ENCODE data around the gene SEPHS2. TPM values are rescaled to one million over a fixed set of nuclear protein-coding genes. Genes with fewer than 3 reads are reported as not detected.
"Not testable (repeated sequence)": the region's sequence is repeated elsewhere in the genome, so short reads cannot be mapped to it uniquely, and the experiment has no call there.

The SEPHS2 gene
- total RNA-seq, 1 experiment from 2014 or later, result 8.9 TPM

DNA sequence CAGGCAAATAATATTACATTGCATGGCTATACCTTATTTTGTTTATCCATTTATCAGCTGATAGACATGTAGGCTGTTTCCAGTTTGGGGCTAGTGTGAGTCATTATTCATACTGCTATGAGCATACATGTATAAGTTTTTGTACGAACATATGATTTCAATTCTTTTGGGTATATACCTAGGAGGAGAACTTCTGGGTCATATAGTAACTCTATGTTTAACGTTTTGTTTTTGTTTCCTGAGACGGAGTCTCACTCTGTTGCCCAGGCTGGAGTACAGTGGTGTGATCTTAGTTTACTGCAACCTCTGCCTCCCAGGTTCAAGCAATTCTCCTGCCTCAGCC is 24.5 kb upstream of the SEPHS2 start:
- DNase-seq (ENCODE audit: low spot score), result no peak

DNA sequence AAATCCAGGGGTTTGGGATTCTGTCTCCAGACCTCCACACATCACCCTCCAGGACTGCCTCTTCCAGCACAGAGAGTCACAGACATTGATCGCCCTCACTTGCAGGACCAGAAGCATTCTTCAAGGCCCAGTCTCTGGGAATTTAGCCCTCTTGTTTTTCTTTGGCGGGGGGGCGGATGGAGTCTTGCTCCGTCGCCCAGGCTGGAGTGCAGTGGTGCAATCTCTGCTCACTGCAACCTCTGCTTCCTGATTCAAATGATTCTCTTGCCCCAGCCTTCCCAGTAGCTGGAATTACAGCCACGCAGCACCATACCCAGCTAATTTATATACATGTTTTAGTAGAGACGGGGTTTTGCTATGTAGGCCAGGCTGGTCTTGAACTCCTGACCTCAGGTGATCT is 18.4 kb upstream of the SEPHS2 start:
- no peak for DNase-seq (ENCODE audit: low spot score)

DNA sequence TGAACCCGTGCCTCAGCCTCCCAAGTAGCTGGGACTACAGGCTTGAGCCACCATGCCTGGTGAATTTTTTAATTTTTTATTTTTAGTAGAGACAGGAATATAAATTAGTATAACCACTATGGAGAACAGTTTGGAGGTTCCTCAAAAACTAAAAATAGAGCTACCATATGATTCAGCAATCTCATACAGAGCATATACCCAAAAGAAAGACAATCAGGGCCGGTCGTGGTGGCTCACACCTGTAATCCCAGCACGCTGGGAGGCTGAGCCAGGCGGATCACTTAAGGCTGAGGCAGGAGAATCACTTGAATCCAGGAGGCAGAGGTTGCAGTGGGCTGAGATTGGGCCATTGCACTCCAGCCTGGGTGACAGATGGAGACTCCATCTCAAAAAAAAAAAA is 15.8 kb upstream of the SEPHS2 start:
- not testable (repeated sequence) for DNase-seq (ENCODE audit: low spot score)

DNA sequence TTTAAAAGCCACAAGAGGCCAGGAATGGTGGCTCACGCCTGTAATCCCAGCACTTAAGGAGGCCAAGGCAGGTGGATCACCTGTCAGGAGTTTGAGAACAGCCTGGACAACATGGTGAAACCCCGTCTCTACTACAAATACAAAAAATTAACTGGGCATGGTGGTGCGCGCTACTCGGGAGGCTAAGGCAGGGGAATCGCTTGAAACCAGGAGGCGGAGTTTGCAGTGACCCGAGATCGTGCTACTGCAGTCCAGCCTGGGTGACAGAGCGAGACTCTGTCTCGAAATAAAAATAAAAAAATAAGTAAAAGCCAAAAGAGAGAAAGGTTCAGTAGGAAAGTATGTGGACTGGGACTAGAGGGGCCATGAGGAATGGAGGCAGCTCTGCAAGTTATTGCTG is 13.8 kb upstream of the SEPHS2 start:
- DNase-seq (ENCODE audit: low spot score), result no peak

DNA sequence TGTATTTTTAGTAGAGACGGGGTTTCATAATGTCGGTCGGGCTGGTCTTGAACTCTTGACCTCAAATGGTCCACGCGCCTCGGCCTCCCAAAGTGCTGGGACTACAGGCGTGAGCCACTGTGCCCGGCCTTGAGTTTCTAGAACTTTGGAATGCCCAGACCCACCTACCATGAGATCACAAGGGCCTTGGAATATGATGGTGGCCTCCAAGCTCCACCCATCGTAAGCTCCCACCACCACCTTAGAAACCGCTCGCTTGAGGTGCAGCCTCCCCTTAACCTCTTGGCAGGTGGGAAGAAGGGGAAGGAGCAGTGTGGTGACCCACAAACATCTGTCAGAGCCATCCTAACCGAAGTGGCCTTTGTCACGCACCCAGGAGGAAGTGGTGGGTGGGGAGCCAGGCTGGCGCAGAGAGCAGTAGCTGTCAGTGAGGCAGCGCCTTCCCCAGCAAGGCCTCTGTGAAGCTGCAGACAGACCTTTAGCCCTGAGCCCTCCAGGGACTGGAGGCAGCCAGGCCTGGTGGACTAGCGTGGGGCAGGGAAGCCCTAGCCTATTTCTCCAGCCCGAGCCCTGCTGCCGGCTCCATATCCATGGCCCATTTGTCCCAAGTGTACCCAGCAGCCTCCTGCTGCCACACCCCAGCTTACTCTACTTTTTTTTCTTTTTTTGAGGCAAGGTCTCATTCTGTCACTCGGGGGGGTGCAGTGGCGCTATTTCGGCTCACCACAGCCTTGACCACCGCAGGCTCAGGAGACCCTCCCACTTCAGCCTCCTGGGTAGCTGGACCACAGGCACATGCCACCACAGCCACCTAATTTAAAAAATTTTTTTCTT is 13.1 kb upstream of the SEPHS2 start:
- DNase-seq (ENCODE audit: low spot score), result no peak

DNA sequence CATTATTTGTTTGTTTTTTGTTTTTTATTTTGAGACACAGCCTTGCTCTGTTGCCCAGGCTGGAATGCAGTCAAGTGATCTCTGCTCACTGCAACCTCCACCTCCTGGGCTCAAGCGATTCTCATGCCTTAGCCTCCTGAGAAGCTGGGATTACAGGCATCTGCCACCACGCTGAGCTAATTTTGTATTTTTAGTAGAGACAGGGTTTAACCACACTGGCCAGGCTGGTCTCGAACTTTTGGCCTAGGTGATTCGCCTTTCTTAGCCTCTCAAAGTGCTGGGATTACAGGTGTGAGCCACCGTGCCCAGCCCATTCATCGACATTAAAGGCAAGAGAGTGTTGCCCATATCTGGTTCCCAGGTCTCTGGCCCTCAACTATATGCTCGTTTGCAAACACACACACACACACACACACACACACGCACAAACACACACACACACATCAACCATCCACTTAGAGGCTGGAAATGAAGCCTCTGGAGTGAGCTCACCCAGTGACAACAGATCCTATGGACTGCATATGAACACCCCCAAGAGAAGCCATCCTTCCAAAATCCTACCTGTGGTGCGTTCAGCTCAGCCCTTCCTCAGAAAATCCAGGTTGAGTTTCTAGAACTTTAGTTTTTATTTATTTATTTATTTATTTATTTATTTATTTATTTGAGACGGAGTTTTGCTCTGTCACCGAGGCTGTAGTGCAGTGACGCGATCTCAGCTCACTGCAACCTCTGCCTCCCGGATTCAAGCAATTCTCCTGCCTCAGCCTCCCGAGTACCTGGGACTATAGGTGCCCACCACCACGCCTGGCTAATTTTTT is 12.3 kb upstream of the SEPHS2 start:
- no peak for DNase-seq (ENCODE audit: low spot score)

DNA sequence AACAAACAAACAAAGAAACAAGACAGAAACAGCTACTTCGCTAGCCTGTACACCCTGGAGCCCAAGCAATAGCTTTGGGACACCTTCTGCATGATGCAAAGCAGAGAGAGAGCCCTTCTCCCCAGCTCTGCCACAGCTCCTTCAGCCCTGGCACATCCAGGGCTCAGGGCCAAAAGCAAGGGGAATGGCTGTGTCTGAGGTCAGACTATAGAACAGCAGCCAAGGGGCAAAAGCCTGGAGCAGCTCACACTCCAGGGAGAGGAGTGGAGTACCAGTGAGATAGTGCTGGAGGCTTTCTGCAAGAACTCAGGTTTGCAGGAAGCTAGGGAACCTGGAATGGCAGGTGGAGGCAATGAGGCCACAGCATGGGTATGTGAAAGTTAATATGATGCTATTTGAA is 11.6 kb upstream of the SEPHS2 start:
- DNase-seq (ENCODE audit: low spot score), result no peak

DNA sequence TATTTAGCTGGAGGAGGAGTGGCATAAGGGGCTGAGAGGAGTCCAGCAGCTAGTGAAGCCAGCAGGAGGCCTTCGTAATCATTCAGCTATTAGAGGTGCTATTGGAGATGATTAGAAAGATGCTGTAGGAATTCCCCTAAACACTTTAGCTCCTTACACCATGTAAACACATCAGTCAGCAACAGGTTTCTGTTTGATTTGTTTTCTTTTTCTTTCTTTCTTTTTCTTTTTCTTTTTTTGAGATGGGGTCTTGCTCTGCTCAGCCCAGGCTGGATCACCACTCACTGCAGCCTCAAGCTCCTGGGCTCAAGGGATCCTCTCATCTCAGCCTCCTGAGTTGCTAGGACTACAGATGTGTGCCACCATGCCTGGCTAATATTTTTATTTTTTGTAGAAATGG is 10.6 kb upstream of the SEPHS2 start:
- DNase-seq (ENCODE audit: low spot score), result no peak

DNA sequence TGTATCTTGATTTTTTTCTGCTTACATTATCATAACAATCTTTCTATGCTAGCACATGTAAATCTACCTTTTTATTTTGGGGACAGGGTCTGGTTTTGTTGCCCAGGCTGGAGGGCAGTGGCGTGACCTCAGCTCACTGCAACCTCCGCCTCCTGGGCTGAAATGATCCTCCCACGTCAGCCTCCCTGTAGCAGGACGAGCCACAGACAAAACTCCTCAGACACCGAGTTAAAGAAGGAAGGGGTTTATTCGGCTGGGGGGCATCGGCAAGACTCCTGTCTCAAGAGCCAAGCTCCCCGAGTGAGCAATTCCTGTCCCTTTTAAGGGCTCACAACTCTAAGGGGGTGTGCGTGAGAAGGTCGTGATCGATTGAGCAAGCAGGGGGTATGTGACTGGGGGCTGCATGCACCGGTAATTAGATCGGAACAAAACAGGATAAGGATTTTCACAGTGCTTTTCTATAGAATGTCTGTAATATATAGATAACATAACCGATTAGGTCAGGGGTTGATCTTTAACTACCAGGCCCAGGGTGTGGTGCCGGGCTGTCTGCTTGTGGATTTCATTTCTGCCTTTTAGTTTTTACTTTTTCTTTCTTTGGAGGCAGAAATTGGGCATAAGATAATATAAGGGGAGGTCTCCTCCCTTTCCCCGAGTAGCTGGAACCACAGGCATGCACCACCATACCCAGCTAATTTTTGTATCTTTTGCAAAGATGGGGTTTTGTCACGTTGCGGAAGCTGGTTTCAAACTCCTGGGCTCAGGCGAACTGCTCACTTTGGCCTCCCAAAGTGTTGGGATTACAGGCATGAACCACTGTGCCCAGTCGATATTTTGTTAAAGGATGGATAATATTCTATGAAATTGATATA is 7.3 kb upstream of the SEPHS2 start:
- not testable (repeated sequence) for DNase-seq (ENCODE audit: low spot score)

DNA sequence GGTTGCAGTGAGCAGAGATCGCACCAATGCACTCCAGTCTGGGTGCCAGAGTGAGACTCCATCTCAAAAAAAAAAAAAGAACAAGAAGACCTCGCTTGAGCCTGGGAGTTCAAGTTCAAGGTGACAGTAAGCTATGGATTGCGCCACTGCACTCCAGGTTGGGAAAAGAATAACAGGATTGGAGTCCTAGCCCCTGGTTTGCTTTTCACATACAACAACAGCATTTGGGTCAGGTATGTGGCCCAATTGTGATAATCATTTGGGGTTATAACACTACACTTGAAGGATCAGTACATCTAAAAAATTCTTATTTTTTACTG is 3.4 kb upstream of the SEPHS2 start:
- no peak for DNase-seq (ENCODE audit: low spot score)

DNA sequence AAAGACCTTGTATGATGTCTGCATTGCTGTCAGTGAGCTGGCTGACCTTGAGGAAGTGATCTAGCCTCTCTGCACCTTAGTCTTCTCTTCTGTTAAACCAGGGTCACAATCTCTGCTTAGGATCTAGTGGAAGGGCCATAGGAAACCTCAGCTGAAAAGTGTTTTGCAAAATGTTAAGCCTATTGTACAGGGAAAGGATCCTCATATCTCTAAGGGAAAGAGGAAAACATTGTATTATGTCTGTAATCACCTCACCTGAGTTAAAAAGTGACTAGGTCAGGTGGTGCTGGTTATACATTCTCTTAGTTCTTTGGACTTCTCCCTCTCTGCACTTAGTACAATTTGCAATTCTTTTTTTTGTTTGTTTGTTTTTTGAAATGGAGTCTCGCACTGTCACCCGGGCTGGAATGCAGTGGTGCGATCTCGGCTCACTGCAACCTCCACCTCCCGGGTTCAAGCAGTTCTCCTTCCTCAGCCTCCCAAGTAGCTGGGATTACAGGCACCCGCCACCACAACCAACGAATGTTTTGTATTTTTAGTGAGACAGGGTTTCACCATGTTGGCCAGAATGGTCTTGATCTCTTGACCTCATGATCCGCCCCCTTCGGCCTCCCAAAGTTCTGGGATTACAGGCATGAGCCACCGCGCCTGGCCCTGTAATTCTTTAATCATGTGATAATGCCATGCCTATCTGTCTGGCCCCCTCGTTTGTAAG is 2.0 kb upstream of the SEPHS2 start:
- no peak for DNase-seq (ENCODE audit: low spot score)

DNA sequence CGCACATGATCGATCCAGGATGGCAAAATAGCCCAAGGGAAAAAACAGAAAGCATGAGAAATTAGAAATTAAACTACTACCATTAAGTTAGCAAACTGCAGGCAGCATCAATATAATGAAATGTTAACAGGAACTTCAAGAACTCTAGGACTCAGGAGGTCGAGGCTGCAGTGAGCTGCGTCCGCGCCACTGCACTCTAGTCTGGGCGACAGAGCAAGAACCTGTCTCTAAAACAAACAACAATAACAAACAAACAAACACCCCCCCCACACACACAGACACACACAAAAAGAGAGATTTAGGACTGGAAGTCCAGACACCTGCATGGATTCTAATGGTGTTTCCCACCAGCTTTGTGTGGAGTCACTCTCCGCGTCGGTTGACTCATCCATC is 525 bp upstream of the SEPHS2 start:
- no peak for DNase-seq (ENCODE audit: low spot score)

DNA sequence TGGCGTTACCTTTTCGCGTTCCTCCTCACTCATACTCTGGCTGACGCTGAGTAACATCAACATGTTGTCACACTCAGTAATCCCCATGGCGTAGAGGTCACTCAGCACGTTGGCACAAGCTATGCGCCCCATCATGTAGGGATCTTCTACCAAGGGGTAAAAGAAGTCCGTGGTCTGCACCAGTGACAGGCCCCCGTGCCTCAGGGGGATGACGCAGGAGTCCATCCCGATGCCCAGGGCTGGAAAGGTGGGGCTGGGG is 596 bp downstream of the SEPHS2 start:
- DNase-seq (ENCODE audit: low spot score), result no peak

DNA sequence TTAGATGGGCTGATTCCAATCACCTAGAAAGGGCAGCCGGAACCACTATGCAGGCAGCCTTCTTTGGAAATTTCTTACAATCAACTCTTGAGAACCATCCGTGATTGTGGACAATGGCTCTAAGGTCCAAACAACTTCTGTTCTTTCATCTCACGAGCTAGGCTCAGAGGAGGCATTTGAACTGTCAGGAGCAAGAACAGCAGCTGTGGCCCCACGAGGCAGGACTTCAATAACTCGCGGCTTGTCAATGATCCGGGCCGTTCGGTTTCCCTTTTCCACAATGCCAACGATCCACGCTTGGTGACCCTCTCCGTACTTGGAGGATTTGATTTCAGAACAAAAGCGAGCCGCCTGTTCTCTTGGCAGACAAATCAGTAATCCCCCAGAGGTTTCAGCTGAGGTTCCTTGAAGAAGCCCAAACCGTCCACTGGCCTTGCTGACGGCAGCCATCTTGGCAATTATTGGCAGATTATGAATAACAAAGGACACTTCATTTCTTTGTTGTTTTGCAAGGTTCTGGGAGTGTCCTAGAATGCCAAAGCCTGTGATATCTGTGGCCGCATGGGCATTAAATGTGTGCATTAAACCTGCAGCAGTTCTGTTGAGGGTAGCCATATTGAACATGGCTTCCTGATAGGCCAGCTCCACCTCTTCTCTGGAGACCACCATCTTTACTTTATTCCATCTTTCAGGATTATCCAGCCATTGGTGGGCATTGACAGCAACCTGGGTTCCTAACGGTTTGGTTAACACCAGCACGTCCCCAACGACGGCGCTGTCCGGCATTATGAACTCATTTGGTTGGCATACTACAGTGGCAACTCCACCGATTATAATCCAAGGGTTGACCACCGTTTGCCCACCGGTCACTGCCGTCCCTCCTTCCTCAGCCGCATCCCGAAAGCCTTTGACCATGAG is 1.2 kb downstream of the SEPHS2 start:
- DNase-seq (ENCODE audit: low spot score), result no peak

DNA sequence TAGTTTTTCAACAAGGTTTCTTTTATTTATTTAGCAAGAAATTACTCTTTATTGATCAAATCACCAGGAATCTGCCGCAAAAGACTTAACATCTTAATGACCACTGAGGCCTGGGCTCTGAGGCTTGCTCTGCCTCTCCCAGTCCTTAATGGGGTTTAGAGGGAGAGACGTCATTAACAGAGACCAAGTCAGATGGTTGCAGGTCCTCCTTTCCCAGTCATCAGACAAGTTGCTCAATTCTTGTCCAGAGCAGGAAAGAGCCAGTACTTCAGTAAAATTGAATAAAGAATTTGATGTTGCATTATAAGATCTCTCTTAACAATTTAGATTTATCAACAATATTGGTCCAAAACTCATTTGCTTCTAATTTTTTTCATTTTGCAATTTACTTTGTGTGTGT is 2.0 kb downstream of the SEPHS2 start:
- DNase-seq (ENCODE audit: low spot score), result no peak

DNA sequence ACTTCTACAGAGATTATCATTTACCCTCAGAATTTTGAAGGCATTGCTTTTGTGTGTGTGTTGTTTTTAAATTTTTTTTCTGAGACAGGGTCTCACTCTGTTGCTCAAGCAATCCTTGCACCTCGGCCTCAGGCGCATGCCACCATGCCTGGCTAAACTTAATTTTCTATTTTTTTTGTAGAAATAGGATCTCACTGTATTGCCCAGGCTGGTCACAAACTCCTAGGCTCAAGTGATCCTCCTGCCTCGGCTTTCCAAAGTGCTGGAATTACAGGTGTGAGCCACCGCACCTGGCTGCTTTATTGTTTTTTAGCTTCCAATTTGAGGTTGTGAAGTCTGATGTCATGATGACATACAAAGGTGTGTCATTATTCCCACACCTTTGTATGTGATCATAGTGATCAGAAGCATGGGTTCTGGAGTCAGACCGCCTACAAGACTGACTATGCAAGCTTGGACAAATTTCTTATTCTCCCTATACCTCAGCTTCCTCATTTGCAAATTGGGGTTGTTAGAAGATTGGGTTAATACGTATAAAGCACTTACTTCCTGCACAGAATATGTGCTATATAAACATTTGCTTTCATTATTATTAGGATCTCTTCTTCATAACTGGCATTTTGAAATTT is 5.8 kb downstream of the SEPHS2 start:
- no peak for DNase-seq (ENCODE audit: low spot score)

DNA sequence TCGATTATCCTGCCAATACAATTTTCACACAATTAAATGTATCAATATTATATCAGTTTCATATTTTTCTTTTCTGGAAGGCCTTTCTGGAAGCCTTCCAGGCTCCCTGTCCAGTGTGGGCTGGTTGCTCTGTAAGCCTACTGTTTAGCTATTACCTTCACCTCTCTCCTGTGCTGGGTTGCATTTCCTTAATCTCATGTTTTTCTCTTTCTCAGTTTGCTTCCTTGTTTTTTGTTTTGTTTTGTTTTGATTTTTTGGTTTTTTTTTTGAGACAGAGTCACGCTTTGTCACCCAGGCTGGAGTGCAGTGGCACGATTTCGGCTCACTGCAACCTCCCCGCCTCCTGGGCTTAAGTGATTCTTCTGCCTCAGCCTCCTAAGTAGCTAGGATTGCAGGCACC is 6.8 kb downstream of the SEPHS2 start:
- DNase-seq (ENCODE audit: low spot score), result no peak

DNA sequence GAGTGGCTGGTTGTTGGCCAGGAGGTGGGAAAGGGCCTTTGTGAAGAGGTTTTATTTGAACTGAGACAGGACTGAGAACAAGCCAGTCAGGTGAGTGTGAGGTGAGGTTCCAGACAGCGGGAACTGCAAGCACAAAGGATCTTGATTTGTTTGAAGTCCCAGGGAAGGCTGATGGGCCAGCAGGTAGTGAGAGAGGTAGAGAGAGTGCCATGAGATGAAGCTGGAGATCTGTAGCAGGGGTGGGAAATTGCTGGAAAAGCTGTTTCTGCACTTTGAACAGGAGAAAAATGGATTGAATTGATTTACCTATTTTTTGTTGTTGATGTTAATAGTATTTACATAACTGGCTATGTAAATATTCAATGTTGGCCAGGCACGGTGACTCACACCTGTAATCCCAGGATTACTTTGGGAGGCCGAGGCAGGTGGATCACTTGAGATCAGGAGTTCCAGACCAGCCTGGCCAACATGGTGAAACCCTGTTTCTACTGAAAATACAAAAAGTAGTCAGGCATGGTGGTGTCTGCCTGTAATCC is 8.1 kb downstream of the SEPHS2 start:
- no peak for DNase-seq (ENCODE audit: low spot score)

DNA sequence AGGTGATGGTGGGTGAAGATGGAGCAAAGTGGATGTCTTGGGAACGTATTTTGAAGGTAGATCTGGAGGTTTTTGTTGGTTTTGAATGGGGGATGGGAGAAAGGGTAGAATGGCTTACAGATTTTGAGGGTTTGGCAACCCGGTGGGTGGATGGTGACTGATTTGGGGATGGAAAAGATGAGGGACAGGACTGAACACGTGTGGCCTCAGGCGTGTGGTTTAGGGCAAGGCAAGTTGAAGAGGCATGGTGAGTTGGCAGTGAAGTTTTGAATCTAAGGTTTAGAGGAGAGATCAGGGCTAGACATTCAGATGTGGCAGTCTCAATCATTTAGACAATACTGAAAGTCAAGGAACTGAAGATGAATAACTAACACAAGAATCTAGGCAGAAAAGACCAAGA is 10.8 kb downstream of the SEPHS2 start:
- no peak for DNase-seq (ENCODE audit: low spot score)

DNA sequence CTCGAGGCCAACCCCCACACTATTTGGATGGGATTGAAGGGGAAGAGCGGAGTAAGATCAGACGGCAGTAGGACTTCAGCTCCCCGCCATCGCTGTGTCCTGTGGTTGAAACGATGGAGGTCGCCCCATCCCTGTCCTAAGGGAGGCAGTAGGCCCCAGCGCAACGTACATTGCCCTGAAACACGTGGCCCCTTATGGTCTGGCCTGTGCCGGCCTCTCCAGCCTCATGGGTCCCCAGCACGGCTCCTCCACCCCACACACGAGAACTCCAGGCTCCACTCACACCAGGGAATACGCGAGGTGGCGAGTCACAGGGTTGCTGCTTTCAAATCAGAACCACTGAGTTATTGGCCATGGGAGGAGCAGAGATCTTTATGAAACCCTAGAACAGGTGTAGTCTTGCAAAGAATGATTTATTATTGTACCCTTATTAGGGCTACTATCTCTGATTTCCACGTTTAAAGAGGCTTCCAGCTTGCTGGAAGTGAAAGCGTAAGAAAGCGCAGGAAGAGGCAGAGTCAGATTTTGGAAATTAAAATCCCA is 15.2 kb downstream of the SEPHS2 start:
- no peak for DNase-seq (ENCODE audit: low spot score)
